Stomach smooth muscle (tissue), 2 donors: Measurements from ENCODE around the gene DCUN1D3.
"Not testable (repeated sequence)": the region's sequence is repeated elsewhere in the genome, so short reads cannot be mapped to it uniquely, and the experiment has no call there.

Source experiments
- H3K27ac ChIP-seq: one replicate; pipeline ENCODE4 v1.7.0; 2013; ENCODE audit warnings: mild to moderate bottlenecking, low read length, inconsistent platforms
- H3K27me3 ChIP-seq, 2 donors: one replicate each; pipeline ENCODE4 v1.7.0; 2013; ENCODE audit warnings: low read length in 2 of 2; ENCODE audit not compliant: insufficient read depth in 2 of 2, control insufficient read depth in 1 of 2
- H3K36me3 ChIP-seq, 2 donors: one replicate each; pipeline ENCODE4 v1.7.0; 2013; ENCODE audit warnings: low read length in 2 of 2; ENCODE audit not compliant: control insufficient read depth in 2 of 2, insufficient read depth in 2 of 2
- H3K4me1 ChIP-seq: one replicate; pipeline ENCODE4 v1.7.0; 2013; ENCODE audit warnings: low read length; ENCODE audit not compliant: control insufficient read depth, insufficient read depth
- H3K4me3 ChIP-seq, 2 donors: one replicate each; pipeline ENCODE4 v1.7.0; 2013; ENCODE audit warnings: low read length in 2 of 2
- H3K9ac ChIP-seq, 2 donors: one replicate each; pipeline ENCODE4 v1.7.0; 2013; ENCODE audit warnings: low read length in 2 of 2, mild to moderate bottlenecking in 1 of 2
- H3K9me3 ChIP-seq, 2 donors: one replicate each; pipeline ENCODE4 v1.7.0; 2013; ENCODE audit warnings: low read length in 2 of 2; ENCODE audit not compliant: control insufficient read depth in 2 of 2
- donor health status: healthy.
- donor health status: Pancreatic carcinoma.

Gene DCUN1D3

DNA sequence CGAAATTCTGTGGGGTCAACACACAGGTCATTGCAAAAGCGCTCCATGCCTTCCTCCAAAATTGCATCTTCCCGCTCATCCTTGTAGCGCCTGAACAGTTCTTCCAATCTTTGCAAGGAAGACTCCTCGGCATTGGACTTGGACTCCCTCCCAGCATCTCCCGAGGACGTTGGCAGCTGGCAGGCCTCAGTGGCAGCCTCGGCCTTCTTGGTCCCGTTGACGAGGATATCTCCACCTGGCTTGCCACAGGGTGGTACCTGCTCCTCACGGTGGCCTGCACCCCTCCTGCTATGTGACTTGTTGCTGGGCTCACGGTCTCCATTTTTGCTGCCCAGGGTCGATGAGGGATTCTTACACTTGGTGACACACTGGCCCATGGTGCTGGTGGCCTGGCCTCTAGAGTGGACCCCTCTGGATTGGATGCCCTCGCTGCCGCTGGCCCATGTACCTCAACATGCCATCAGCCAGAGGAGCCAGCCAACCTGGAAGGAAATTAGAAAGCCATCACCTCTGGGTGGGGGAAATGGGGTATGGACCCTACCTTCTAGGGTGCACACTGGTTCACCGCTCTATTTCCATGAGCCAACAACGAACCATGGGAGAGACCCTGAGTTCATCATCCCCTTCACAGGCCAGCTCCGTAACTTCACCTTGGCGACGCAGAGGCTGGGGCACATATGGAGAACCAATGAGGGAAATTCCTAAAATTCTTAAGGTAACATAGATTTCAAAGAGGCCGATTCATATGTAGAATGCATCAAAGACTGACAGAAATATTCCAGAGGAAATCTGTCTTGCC lies 37.8 kb downstream of the DCUN1D3 start:
- Histone ChIP-seq H3K4me1 (peaks cover 31% of the 10 kb centered on the region), H3K27ac (no peak overlapping the region), H3K27me3 (no peaks in the 10 kb centered on the region), H3K9ac (no peak overlapping the region), H3K9me3 (no peaks in the 10 kb centered on the region), H3K36me3 (peaks cover 10 to 20% of the 10 kb centered on the region in 2 donors), H3K4me3 (no peak overlapping the region)

DNA sequence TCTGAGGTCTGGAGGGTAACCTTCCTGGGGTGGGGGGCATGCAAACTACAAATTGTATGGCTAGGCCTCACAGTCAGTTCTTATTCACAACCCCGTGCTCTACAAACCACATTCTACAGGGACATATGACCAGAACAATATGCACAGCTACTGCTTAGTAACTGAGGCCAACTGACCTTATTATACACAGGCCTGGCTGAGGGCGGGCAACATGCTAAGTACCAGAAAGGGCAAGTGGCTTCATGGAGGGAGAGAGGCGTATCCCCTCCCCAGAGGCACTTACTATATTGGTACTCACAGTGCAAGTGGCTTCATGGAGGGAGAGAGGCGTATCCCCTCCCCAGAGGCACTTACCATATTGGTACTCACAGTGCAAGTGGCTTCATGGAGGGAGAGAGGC lies 39.2 kb downstream of the DCUN1D3 start:
- not testable (repeated sequence) for H3K27me3 ChIP-seq, H3K9ac ChIP-seq, H3K27ac ChIP-seq, H3K4me3 ChIP-seq, H3K9me3 ChIP-seq
- H3K4me1 ChIP-seq = peaks cover 18% of the 10 kb centered on the region
- H3K36me3 ChIP-seq = peaks cover 12 to 23% of the 10 kb centered on the region in 2 donors

GRCh38 chr16:20860361-20860760 lies 39.8 kb downstream of the DCUN1D3 start:
- Histone ChIP-seq H3K4me3 (no peak overlapping the region), H3K4me1 (peaks cover 11% of the 10 kb centered on the region), H3K36me3 (peaks cover 13 to 28% of the 10 kb centered on the region in 2 donors), H3K27ac (no peak overlapping the region), H3K27me3 (no peaks in the 10 kb centered on the region), H3K9ac (no peak overlapping the region), H3K9me3 (no peaks in the 10 kb centered on the region)

GRCh38 chr16:20859699-20860098 lies 40.5 kb downstream of the DCUN1D3 start:
- peaks cover 17 to 29% of the 10 kb centered on the region in 2 donors for H3K36me3 ChIP-seq
- H3K4me3 ChIP-seq = no peak overlapping the region
- H3K27me3 ChIP-seq = no peaks in the 10 kb centered on the region

DNA sequence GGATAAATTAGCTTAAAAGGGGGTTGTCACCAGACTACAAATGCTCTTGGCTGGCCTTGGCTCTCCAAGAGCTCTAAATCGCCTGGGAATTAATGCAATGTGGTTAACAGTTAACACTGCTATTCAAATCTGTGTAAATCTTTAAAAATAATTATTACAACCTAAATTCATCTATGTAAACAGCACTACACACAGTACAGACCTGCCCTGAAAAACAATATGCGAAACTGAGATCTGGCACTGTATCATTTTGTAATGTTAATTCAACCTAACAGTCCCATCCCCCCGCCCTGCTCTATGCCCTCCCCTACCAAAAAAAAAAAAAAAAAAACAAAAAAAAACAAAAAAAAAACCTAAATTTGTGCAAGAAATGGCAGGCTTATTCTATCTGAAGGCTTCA lies 40.9 kb downstream of the DCUN1D3 start:
- Histone ChIP-seq H3K27ac (no peak overlapping the region), H3K4me3 (no peak overlapping the region), H3K4me1 (peaks cover 7% of the 10 kb centered on the region), H3K36me3 (peaks cover 17 to 29% of the 10 kb centered on the region in 2 donors), H3K27me3 (no peaks in the 10 kb centered on the region), H3K9ac (no peak overlapping the region), H3K9me3 (no peaks in the 10 kb centered on the region)

More at GRCh38 chr16:20859699-20860098, 40.5 kb downstream of the DCUN1D3 start:
- no peak overlapping the region for H3K9ac ChIP-seq
- peaks cover 9% of the 10 kb centered on the region for H3K4me1 ChIP-seq
- no peaks in the 10 kb centered on the region for H3K9me3 ChIP-seq
- H3K27ac ChIP-seq = no peak overlapping the region

- Histone ChIP-seq H3K27me3 (no peaks in the 10 kb centered on the region), H3K4me1 (peaks cover 7% of the 10 kb centered on the region), H3K9me3 (no peaks in the 10 kb centered on the region), H3K36me3 (peaks cover 17 to 29% of the 10 kb centered on the region in 2 donors), H3K27ac (no peak overlapping the region), H3K4me3 (no peak overlapping the region), H3K9ac (no peak overlapping the region)
Observed at GRCh38 chr16:20857281-20857680, 42.9 kb downstream of the DCUN1D3 start.

- Histone ChIP-seq H3K4me1 (peaks cover 18% of the 10 kb centered on the region), H3K27me3 (no peaks in the 10 kb centered on the region), H3K9ac (no peak overlapping the region), H3K9me3 (no peaks in the 10 kb centered on the region), H3K4me3 (no peak overlapping the region), H3K27ac (no peak overlapping the region), H3K36me3 (peaks cover 7 to 13% of the 10 kb centered on the region in 2 donors)
Observed at GRCh38 chr16:20854963-20855362, 45.2 kb downstream of the DCUN1D3 start.

- Histone ChIP-seq H3K4me1 (peaks cover 13% of the 10 kb centered on the region), H3K27ac (no peak overlapping the region)
Observed at GRCh38 chr16:20853981-20854620, 46.1 kb downstream of the DCUN1D3 start.

DNA sequence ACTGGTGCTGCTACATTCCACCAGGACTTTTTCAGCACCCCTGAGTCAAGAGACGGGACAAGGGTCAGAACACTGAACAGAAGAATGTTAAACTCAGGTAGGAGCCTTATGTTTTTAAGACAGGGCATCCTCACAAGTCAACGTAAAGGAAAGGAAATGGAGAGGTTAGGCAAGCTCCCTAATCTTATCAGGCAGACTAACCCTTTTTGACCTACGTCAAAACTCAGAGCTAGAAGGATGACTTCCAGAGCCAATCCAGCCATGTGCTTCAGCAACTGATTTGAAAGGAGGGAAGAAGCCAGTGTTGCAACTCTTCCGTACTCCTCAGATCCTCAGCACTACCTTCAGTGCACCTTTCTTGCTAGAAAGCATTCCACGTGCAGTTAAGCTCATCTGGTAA lies 47.0 kb downstream of the DCUN1D3 start:
- Histone ChIP-seq H3K4me3 (no peak overlapping the region), H3K9ac (no peak overlapping the region), H3K27me3 (no peaks in the 10 kb centered on the region), H3K4me1 (peaks cover 13% of the 10 kb centered on the region), H3K27ac (no peak overlapping the region), H3K9me3 (no peaks in the 10 kb centered on the region), H3K36me3 (peaks cover 7 to 9% of the 10 kb centered on the region in 2 donors)

More at GRCh38 chr16:20853981-20854620, 46.1 kb downstream of the DCUN1D3 start:
- H3K9ac ChIP-seq = no peak overlapping the region
- no peaks in the 10 kb centered on the region for H3K27me3 ChIP-seq
- peaks cover 7 to 9% of the 10 kb centered on the region in 2 donors for H3K36me3 ChIP-seq
- no peak overlapping the region for H3K4me3 ChIP-seq
- H3K9me3 ChIP-seq = no peaks in the 10 kb centered on the region

GRCh38 chr16:20851601-20852000 lies 48.6 kb downstream of the DCUN1D3 start:
- no peaks in the 10 kb centered on the region for H3K9me3 ChIP-seq
- no peak overlapping the region for H3K4me3 ChIP-seq
- H3K27ac ChIP-seq = peak overlapping the region; percentile 72
- no peaks in the 10 kb centered on the region for H3K27me3 ChIP-seq
- H3K9ac ChIP-seq = peak overlapping the region in 1 of 2 donors; percentile 47
- H3K4me1 ChIP-seq = peaks cover 13% of the 10 kb centered on the region
- peaks cover 5 to 6% of the 10 kb centered on the region in 2 donors for H3K36me3 ChIP-seq

DNA sequence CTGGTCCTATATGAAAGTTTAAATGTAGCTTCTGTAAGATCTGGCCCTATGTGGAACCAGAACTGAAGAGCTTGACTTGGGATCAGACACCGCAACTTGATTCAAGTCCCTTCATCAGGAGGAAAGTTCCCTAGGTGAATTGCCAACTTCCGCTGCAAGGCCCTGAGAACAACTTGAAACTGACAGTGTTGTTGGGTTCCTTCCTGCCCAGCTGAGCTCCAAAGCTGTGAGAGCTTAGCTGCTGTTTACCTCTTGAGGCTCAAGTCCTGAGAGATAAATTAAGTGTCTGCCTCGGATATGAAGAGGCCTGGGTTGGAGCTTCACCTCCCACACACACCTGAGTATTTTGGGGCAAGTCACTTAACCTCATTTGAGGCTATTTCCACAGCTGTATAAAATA lies 49.2 kb downstream of the DCUN1D3 start:
- peaks cover 5 to 6% of the 10 kb centered on the region in 2 donors for H3K36me3 ChIP-seq
- H3K4me1 ChIP-seq = peaks cover 13% of the 10 kb centered on the region
- H3K4me3 ChIP-seq = no peak overlapping the region
- H3K27me3 ChIP-seq = no peaks in the 10 kb centered on the region
- peak overlapping the region; percentile 72 for H3K27ac ChIP-seq
- H3K9me3 ChIP-seq = no peaks in the 10 kb centered on the region
- peak overlapping the region; percentile 29 to 47 for H3K9ac ChIP-seq
